ENCODE results near the gene GRM7. TPM values are rescaled to one million over a fixed set of nuclear protein-coding genes. Genes with fewer than 3 reads are reported as not detected.

GRM7 gene
- total RNA-seq, 1 experiment from 2014 or later, result 0.28 TPM

GRCh38 chr3:6844723-6845122 lies 16.2 kb upstream of the GRM7 start:
- Mint-ChIP-seq H3K27ac (no peak overlapping the region), H3K27me3 (ENCODE audit: low read depth) (no peaks in the 10 kb centered on the region), H3K4me3 (no peak overlapping the region), H3K36me3 (ENCODE audit: insufficient read depth in 1 of 3, low read depth in 3 of 3) (peaks cover 0 to 3% (median 0%) of the 10 kb centered on the region in 3 experiments; a peak in 1 of 7 replicates), H3K4me1 (peaks cover 3 to 5% of the 10 kb centered on the region in 2 experiments), H3K9me3 (peaks cover 0 to 5% of the 10 kb centered on the region in 2 experiments; a peak in 3 of 5 replicates)
- Histone ChIP-seq H2AFZ (ENCODE audit: low read length) (no peak overlapping the region), H4K8ac (replicated peaks; ENCODE audit: insufficient read length, low read depth, low read length) (no peak overlapping the region), H3T11ph (ENCODE audit: low read length) (no peak overlapping the region), H3K27me3 (ENCODE audit: insufficient read depth, low read length) (no peaks in the 10 kb centered on the region), H4K20me1 (ENCODE audit: control insufficient read depth, insufficient read depth, insufficient read length) (no peaks in the 10 kb centered on the region), H3K23ac (ENCODE audit: insufficient read length, low read depth, low read length) (no peak overlapping the region), H3K9me3 (ENCODE audit: control insufficient read depth, low read depth, low read length) (no peaks in the 10 kb centered on the region), H2BK120ac (ENCODE audit: low read depth, low read length, poor library complexity, severe bottlenecking) (no peak overlapping the region), H3K14ac (ENCODE audit: insufficient read depth, low read length) (no peak overlapping the region), H3K79me2 (ENCODE audit: insufficient read depth, low read length) (no peaks in the 10 kb centered on the region), H3K56ac (ENCODE audit: insufficient read length, low read depth, low read length) (no peak overlapping the region), H2BK5ac (ENCODE audit: insufficient read length, low read length) (no peak overlapping the region), H3K79me1 (ENCODE audit: insufficient read depth, low read depth, low read length, poor library complexity, severe bottlenecking) (no peaks in the 10 kb centered on the region), H4K91ac (ENCODE audit: insufficient read length, low read depth, low read length) (no peak overlapping the region), H4K5ac (ENCODE audit: insufficient read length, low read depth, low read length) (no peak overlapping the region), H2AK5ac (ENCODE audit: insufficient read length, low read length) (no peak overlapping the region), H3K27ac (ENCODE audit: insufficient read length, low read depth, low read length) (no peak overlapping the region), H3K9ac (ENCODE audit: extremely low read depth, insufficient read length, low read length) (no peak overlapping the region), H3K4ac (ENCODE audit: low read depth, low read length) (no peak overlapping the region), H3K18ac (ENCODE audit: insufficient read length, low read depth, low read length) (no peak overlapping the region), H3K23me2 (ENCODE audit: insufficient read length, low read depth, low read length, poor library complexity, severe bottlenecking) (no peaks in the 10 kb centered on the region), H2BK20ac (ENCODE audit: low read depth, low read length, poor library complexity, severe bottlenecking) (no peak overlapping the region), H2BK15ac (ENCODE audit: low read depth, low read length) (no peak overlapping the region), H3K4me2 (ENCODE audit: insufficient read depth, insufficient read length, low read length) (no peak overlapping the region), H2BK12ac (ENCODE audit: insufficient read length, low read depth, low read length) (no peak overlapping the region), H3K4me1 (ENCODE audit: insufficient read depth, low read length) (no peaks in the 10 kb centered on the region)
- WGBS (ENCODE audit: extremely low coverage, insufficient read length, low lambda C conversion rate), result no CpG with 5 or more reads among the region's 1 CpG
- no peak for DNase-seq
- TF ChIP-seq CTCF (conservative IDR thresholded peaks at IDR 0.05), result no peak
